DOHH2 (cell line): ENCODE results near the gene MEX3D.

Experiments
- H3F3A ChIP-seq: fragments of 200-600 bp; sonication (generic), shearing (Covaris generic); 2 replicates; pipeline ENCODE4 v1.6.0; 2016; ENCODE audit warnings: antibody characterized with exemption, mild to moderate bottlenecking; ENCODE audit not compliant: control insufficient read depth, insufficient read depth
- H3K27ac ChIP-seq: fragments of 200-600 bp; sonication (generic); 2 replicates; pipeline ENCODE4 v1.5.1; 2014; ENCODE audit warnings: low read depth, mild to moderate bottlenecking, low read length, moderate library complexity
- H3K27me3 ChIP-seq: fragments of 200-600 bp; sonication (generic); 2 replicates; pipeline ENCODE4 v1.6.1; 2014; ENCODE audit warnings: mild to moderate bottlenecking, low read length, mixed read lengths; ENCODE audit not compliant: control insufficient read depth
- H3K36me3 ChIP-seq: fragments of 200-600 bp; sonication (generic); 2 replicates; pipeline ENCODE4 v1.6.1; 2014; ENCODE audit warnings: mild to moderate bottlenecking, low read length, moderate library complexity, mixed read lengths; ENCODE audit not compliant: control insufficient read depth
- H3K4me1 ChIP-seq: fragments of 200-600 bp; sonication (generic); 2 replicates; pipeline ENCODE4 v1.6.1; 2014; ENCODE audit warnings: mild to moderate bottlenecking, low read length, mixed read lengths; ENCODE audit not compliant: control insufficient read depth
- H3K4me2 ChIP-seq: fragments of 200-600 bp; sonication (generic); 2 replicates; pipeline ENCODE4 v1.6.0; 2014; ENCODE audit warnings: mild to moderate bottlenecking, low read length, moderate library complexity
- H3K4me3 ChIP-seq: fragments of 200-600 bp; sonication (generic); 2 replicates; pipeline ENCODE4 v1.5.1; 2014; ENCODE audit warnings: mild to moderate bottlenecking, low read length, mixed read lengths
- H3K79me2 ChIP-seq: fragments of 200-600 bp; sonication (generic); 2 replicates; pipeline ENCODE4 v1.6.1; 2014; ENCODE audit warnings: mild to moderate bottlenecking, low read length, mixed read lengths; ENCODE audit not compliant: control insufficient read depth
- H3K9me2 ChIP-seq: fragments of 200-600 bp; sonication (generic); replicated peaks from 2 replicates; pipeline ENCODE4 v1.6.1; 2014; ENCODE audit warnings: mild to moderate bottlenecking, low read length, mixed read lengths; ENCODE audit not compliant: control insufficient read depth
- H3K9me3 ChIP-seq: fragments of 200-600 bp; sonication (generic); 2 replicates; pipeline ENCODE4 v1.6.1; 2014; ENCODE audit warnings: antibody characterized with exemption, low read length, mixed read lengths; ENCODE audit not compliant: control insufficient read depth, insufficient read depth
- H4K20me1 ChIP-seq: fragments of 200-600 bp; sonication (generic); 2 replicates; pipeline ENCODE4 v1.6.0; 2014; ENCODE audit warnings: low read depth, mild to moderate bottlenecking, antibody characterized with exemption, low read length, moderate library complexity; ENCODE audit not compliant: control insufficient read depth, insufficient read depth
- CTCF ChIP-seq: fragments of 200-600 bp; sonication (generic); IDR thresholded peaks from one replicate; pipeline ENCODE4 v1.5.1; 2014; ENCODE audit warnings: antibody characterized with exemption, mild to moderate bottlenecking, low read depth, low read length; ENCODE audit not compliant: poor library complexity, severe bottlenecking
- EZH2phosphoT487 ChIP-seq: fragments of 200-600 bp; sonication (generic); IDR thresholded peaks from 2 replicates; pipeline ENCODE4 v1.6.1; 2017; ENCODE audit warnings: borderline replicate concordance, mild to moderate bottlenecking, antibody characterized with exemption, low read length, moderate library complexity, mixed read lengths

Gene MEX3D

GRCh38 chr19:1554968-1555367 is 13.2 kb downstream of the MEX3D start:
- Histone ChIP-seq H3F3A (no peaks in the 10 kb centered on the region), H3K27ac (no peak overlapping the region), H3K4me3 (no peak overlapping the region), H3K27me3 (no peaks in the 10 kb centered on the region), H4K20me1 (no peaks in the 10 kb centered on the region), H3K79me2 (no peaks in the 10 kb centered on the region), H3K9me2 (no peaks in the 10 kb centered on the region), H3K4me2 (no peak overlapping the region), H3K36me3 (no peaks in the 10 kb centered on the region), H3K4me1 (no peaks in the 10 kb centered on the region), H3K9me3 (no peaks in the 10 kb centered on the region)
- TF ChIP-seq CTCF: no peak
- no peak for TF ChIP-seq EZH2phosphoT487

- no peaks in the 10 kb centered on the region for H4K20me1 ChIP-seq
- no peaks in the 10 kb centered on the region for H3K4me1 ChIP-seq
Observed at GRCh38 chr19:1553415-1553814, 14.7 kb downstream of the MEX3D start.

GRCh38 chr19:1551068-1552040 is 16.8 kb downstream of the MEX3D start:
- no peaks in the 10 kb centered on the region for H4K20me1 ChIP-seq
- no peak overlapping the region for H3K4me3 ChIP-seq

More at GRCh38 chr19:1553415-1553814, 14.7 kb downstream of the MEX3D start:
- TF ChIP-seq EZH2phosphoT487 (no peak), CTCF (no peak)
- Histone ChIP-seq H3K79me2 (no peaks in the 10 kb centered on the region), H3K36me3 (no peaks in the 10 kb centered on the region), H3F3A (no peaks in the 10 kb centered on the region), H3K27ac (no peak overlapping the region), H3K9me2 (no peaks in the 10 kb centered on the region), H3K27me3 (no peaks in the 10 kb centered on the region), H3K4me2 (no peak overlapping the region), H3K9me3 (no peaks in the 10 kb centered on the region), H3K4me3 (no peak overlapping the region)

More at GRCh38 chr19:1551068-1552040, 16.8 kb downstream of the MEX3D start:
- H3K27me3 ChIP-seq: no peaks in the 10 kb centered on the region
- H3K4me2 ChIP-seq: no peak overlapping the region
- no peaks in the 10 kb centered on the region for H3K9me3 ChIP-seq
- H3K79me2 ChIP-seq: no peaks in the 10 kb centered on the region
- no peaks in the 10 kb centered on the region for H3K36me3 ChIP-seq
- H3K27ac ChIP-seq: no peak overlapping the region
- no peak for TF ChIP-seq CTCF
- TF ChIP-seq EZH2phosphoT487: no peak
- no peaks in the 10 kb centered on the region for H3K9me2 ChIP-seq
- no peaks in the 10 kb centered on the region for H3F3A ChIP-seq
- H3K4me1 ChIP-seq: peaks cover 4% of the 10 kb centered on the region
